H9 (cell line): ENCODE measurements around the gene WIPF2. TPM values are rescaled to one million over a fixed set of nuclear protein-coding genes. Genes with fewer than 3 reads are reported as not detected.

Experiments used
- DNase-seq: peaks from one replicate; pipeline ENCODE4 v3.0.0-alpha.2; 2017
- H2AFZ ChIP-seq: one replicate; pipeline ENCODE4 v1.6.1; 2013; ENCODE audit warnings: mild to moderate bottlenecking, low read length, control low read depth, moderate library complexity
- H2AK5ac ChIP-seq: 2 replicates; pipeline ENCODE4 v1.6.1; 2013; ENCODE audit warnings: low read length, control low read depth, mixed read lengths; ENCODE audit not compliant: insufficient read length
- H2BK120ac ChIP-seq: one replicate; pipeline ENCODE4 v1.6.1; 2013; ENCODE audit warnings: low read depth, mild to moderate bottlenecking, low read length, control low read depth, inconsistent platforms; ENCODE audit not compliant: poor library complexity, severe bottlenecking
- H2BK12ac ChIP-seq: 2 replicates; pipeline ENCODE4 v1.6.1; 2013; ENCODE audit warnings: low read length, control low read depth, mixed read lengths, low read depth; ENCODE audit not compliant: insufficient read length
- H2BK15ac ChIP-seq: 2 replicates; pipeline ENCODE4 v1.6.1; 2013; ENCODE audit warnings: low read depth, low read length, control low read depth
- H2BK20ac ChIP-seq: one replicate; pipeline ENCODE4 v1.6.1; 2013; ENCODE audit warnings: low read depth, mild to moderate bottlenecking, low read length, control low read depth, inconsistent platforms; ENCODE audit not compliant: poor library complexity, severe bottlenecking
- H2BK5ac ChIP-seq: 2 replicates; pipeline ENCODE4 v1.6.1; 2013; ENCODE audit warnings: low read length, control low read depth, mixed read lengths; ENCODE audit not compliant: insufficient read length
- H3K14ac ChIP-seq: 2 replicates; pipeline ENCODE4 v1.6.1; 2013; ENCODE audit warnings: low read length, control low read depth; ENCODE audit not compliant: insufficient read depth
- H3K18ac ChIP-seq: 2 replicates; pipeline ENCODE4 v1.6.1; 2013; ENCODE audit warnings: low read depth, mild to moderate bottlenecking, mixed read lengths, low read length, control low read depth; ENCODE audit not compliant: insufficient read length
- H3K23ac ChIP-seq: 2 replicates; pipeline ENCODE4 v1.6.1; 2013; ENCODE audit warnings: low read length, control low read depth, mixed read lengths, low read depth; ENCODE audit not compliant: insufficient read length
- H3K23me2 ChIP-seq: 2 replicates; pipeline ENCODE4 v1.6.1; 2013; ENCODE audit warnings: low read depth, mild to moderate bottlenecking, mixed read lengths, low read length, control low read depth; ENCODE audit not compliant: insufficient read length, poor library complexity, severe bottlenecking
- H3K27ac ChIP-seq: 2 replicates; pipeline ENCODE4 v1.5.1; 2013; ENCODE audit warnings: low read length, control low read depth, mixed read lengths, low read depth; ENCODE audit not compliant: insufficient read length
- H3K27me3 ChIP-seq: 2 replicates; pipeline ENCODE4 v1.6.1; 2013; ENCODE audit warnings: low read length, control low read depth, inconsistent platforms; ENCODE audit not compliant: insufficient read depth
- H3K4ac ChIP-seq: 2 replicates; pipeline ENCODE4 v1.6.1; 2013; ENCODE audit warnings: low read depth, mild to moderate bottlenecking, control low read depth, inconsistent platforms, low read length, moderate library complexity
- H3K4me1 ChIP-seq: 2 replicates; pipeline ENCODE4 v1.6.1; 2013; ENCODE audit warnings: low read length, control low read depth, inconsistent platforms; ENCODE audit not compliant: insufficient read depth
- H3K4me2 ChIP-seq: 2 replicates; pipeline ENCODE4 v1.6.1; 2013; ENCODE audit warnings: low read length, control low read depth, mixed read lengths; ENCODE audit not compliant: insufficient read length, insufficient read depth
- H3K56ac ChIP-seq: 2 replicates; pipeline ENCODE4 v1.6.1; 2013; ENCODE audit warnings: low read depth, mild to moderate bottlenecking, mixed read lengths, low read length, control low read depth; ENCODE audit not compliant: insufficient read length
- H3K79me1 ChIP-seq: 2 replicates; pipeline ENCODE4 v1.6.1; 2013; ENCODE audit warnings: low read depth, mild to moderate bottlenecking, moderate library complexity, low read length, control low read depth, inconsistent platforms; ENCODE audit not compliant: insufficient read depth, poor library complexity, severe bottlenecking
- H3K79me2 ChIP-seq: 2 replicates; pipeline ENCODE4 v1.6.1; 2013; ENCODE audit warnings: low read length, control low read depth, inconsistent platforms; ENCODE audit not compliant: insufficient read depth
- H3K9ac ChIP-seq: 2 replicates; pipeline ENCODE4 v1.6.1; 2013; ENCODE audit warnings: low read length, control low read depth, mixed read lengths; ENCODE audit not compliant: insufficient read length; ENCODE audit errors: extremely low read depth
- H3K9me3 ChIP-seq: one replicate; pipeline ENCODE4 v1.6.1; 2013; ENCODE audit warnings: low read depth, low read length, inconsistent platforms; ENCODE audit not compliant: control insufficient read depth
- H3T11ph ChIP-seq: one replicate; pipeline ENCODE4 v1.6.1; 2013; ENCODE audit warnings: mild to moderate bottlenecking, low read length, control low read depth, inconsistent platforms
- H4K20me1 ChIP-seq: one replicate; pipeline ENCODE4 v1.6.1; 2013; ENCODE audit not compliant: control insufficient read depth, insufficient read length, insufficient read depth
- H4K5ac ChIP-seq: 2 replicates; pipeline ENCODE4 v1.6.1; 2013; ENCODE audit warnings: low read depth, mild to moderate bottlenecking, mixed read lengths, low read length, control low read depth; ENCODE audit not compliant: insufficient read length
- H4K8ac ChIP-seq: replicated peaks from 2 replicates; pipeline ENCODE4 v1.6.1; 2013; ENCODE audit warnings: low read length, control low read depth, mixed read lengths, low read depth; ENCODE audit not compliant: insufficient read length
- H4K91ac ChIP-seq: 2 replicates; pipeline ENCODE4 v1.6.1; 2013; ENCODE audit warnings: low read depth, mild to moderate bottlenecking, moderate library complexity, mixed read lengths, low read length, control low read depth; ENCODE audit not compliant: insufficient read length
- H3K27ac Mint-ChIP-seq, 3 experiments: 2 replicates in 2 of 3; 3 replicates in 1 of 3; pipeline ENCODE4 v1.8.0; 2020 to 2021; ENCODE audit warnings: mixed read lengths in 3 of 3, mild to moderate bottlenecking in 1 of 3, moderate library complexity in 1 of 3
- H3K27me3 Mint-ChIP-seq: 2 replicates; pipeline ENCODE4 v1.8.0; 2021; ENCODE audit warnings: low read depth, mild to moderate bottlenecking, moderate library complexity, mixed read lengths
- H3K36me3 Mint-ChIP-seq, 3 experiments: 2 replicates in 2 of 3; 3 replicates in 1 of 3; pipeline ENCODE4 v1.8.0; 2020 to 2021; ENCODE audit warnings: low read depth in 3 of 3, mixed read lengths in 3 of 3; ENCODE audit not compliant: insufficient read depth in 1 of 3
- H3K4me1 Mint-ChIP-seq, 2 experiments: 2 replicates each; pipeline ENCODE4 v1.8.0; 2020; ENCODE audit warnings: mixed read lengths in 2 of 2
- H3K4me3 Mint-ChIP-seq, 2 experiments: 2 replicates in 1 of 2; 3 replicates in 1 of 2; pipeline ENCODE4 v1.8.0; 2020 to 2021; ENCODE audit warnings: mild to moderate bottlenecking in 2 of 2, mixed read lengths in 2 of 2, moderate library complexity in 1 of 2
- H3K9me3 Mint-ChIP-seq, 2 experiments: 2 replicates in 1 of 2; 3 replicates in 1 of 2; pipeline ENCODE4 v1.8.0; 2020; ENCODE audit warnings: mild to moderate bottlenecking in 2 of 2, mixed read lengths in 2 of 2, moderate library complexity in 1 of 2
- CTCF ChIP-seq: fragments of 200-600 bp; sonication (generic); conservative IDR thresholded peaks from 3 replicates; pipeline ENCODE4 v1.8.0; 2021; ENCODE audit warnings: antibody characterized with exemption, mild to moderate bottlenecking
- WGBS: extraction: QIAGEN DNeasy Blood & Tissue Kit; methylation state at CpG from one replicate; pipeline ENCODE4 v1.1.7; 2013; ENCODE audit warnings: missing lambda C conversion rate, low lambda C conversion rate, mixed read lengths; ENCODE audit not compliant: insufficient read length; ENCODE audit errors: extremely low coverage; 5-methylcytosine and 5-hydroxymethylcytosine counted together
- total RNA-seq: library from RNA; stranded (reverse); gene quantifications from 2 replicates; pipeline ENCODE4 v1.2.1, GENCODE V29; 2021

Gene WIPF2
- total RNA-seq, 1 experiment from 2014 or later = 24.2 TPM

- Histone ChIP-seq H2AK5ac (no peak overlapping the region), H3K4me1 (peaks cover 8% of the 10 kb centered on the region; the same call in 1 of the 2 replicates), H3K14ac (no peak overlapping the region), H3K23ac (no peak overlapping the region), H3T11ph (no peak overlapping the region), H2BK5ac (no peak overlapping the region), H3K18ac (no peak overlapping the region), H4K5ac (no peak overlapping the region), H2BK120ac (no peak overlapping the region), H3K4ac (no peak overlapping the region), H4K91ac (no peak overlapping the region), H2BK20ac (no peak overlapping the region), H2BK15ac (no peak overlapping the region), H4K20me1 (peaks cover 4% of the 10 kb centered on the region), H2AFZ (no peak overlapping the region), H3K27me3 (peaks cover 5% of the 10 kb centered on the region; the same call in 1 of the 2 replicates), H3K27ac (no peak overlapping the region), H3K9me3 (no peaks in the 10 kb centered on the region), H3K79me1 (no peaks in the 10 kb centered on the region), H3K56ac (no peak overlapping the region), H3K79me2 (no peaks in the 10 kb centered on the region; the same call in 1 of the 2 replicates), H3K9ac (no peak overlapping the region), H4K8ac (no peak overlapping the region), H3K4me2 (no peak overlapping the region), H3K23me2 (peaks cover 26% of the 10 kb centered on the region), H2BK12ac (no peak overlapping the region)
- H3K36me3 Mint-ChIP-seq = no peaks in the 10 kb centered on the region; a peak in 1 of 7 replicates
- peaks cover 61% of the 10 kb centered on the region for H3K27me3 Mint-ChIP-seq
- H3K9me3 Mint-ChIP-seq = no peaks in the 10 kb centered on the region
- no peak for DNase-seq
- H3K27ac Mint-ChIP-seq = no peak overlapping the region
- TF ChIP-seq CTCF = no peak
- H3K4me1 Mint-ChIP-seq = peaks cover 55 to 67% of the 10 kb centered on the region in 2 experiments
- no peak overlapping the region for H3K4me3 Mint-ChIP-seq
- no CpG with 5 or more reads among the region's 3 CpGs for WGBS
These were observed 95.5 kb downstream of the WIPF2 start for GRCh38 chr17:40314584-40314956.
